Lower lobe of right lung (tissue), 2 donors: ENCODE measurements around the gene ALDH3A1. TPM values are rescaled to one million over a fixed set of nuclear protein-coding genes. Genes with fewer than 3 reads are reported as not detected.

Source experiments
- ATAC-seq, 2 donors: fragments of 200-7000 bp; cut with Tn5 transposase; one replicate each; pipeline ENCODE4 v1.9.1; 2020 to 2022; ENCODE audit warnings: mild to moderate bottlenecking in 2 of 2, moderate library complexity in 2 of 2
- DNase-seq: peaks from one replicate; pipeline ENCODE4 v3.0.0-alpha.2; 2020
- H3K27ac ChIP-seq: fragments of 200-600 bp; one replicate; pipeline ENCODE4 v1.8.0; 2022
- H3K27me3 ChIP-seq: fragments of 200-600 bp; one replicate; pipeline ENCODE4 v1.8.0; 2022; ENCODE audit warnings: low read depth
- H3K36me3 ChIP-seq: fragments of 200-600 bp; one replicate; pipeline ENCODE4 v1.8.0; 2022; ENCODE audit warnings: mild to moderate bottlenecking
- H3K4me1 ChIP-seq: fragments of 200-600 bp; one replicate; pipeline ENCODE4 v1.8.0; 2022
- H3K4me3 ChIP-seq: fragments of 200-600 bp; one replicate; pipeline ENCODE4 v1.8.0; 2022; ENCODE audit warnings: mild to moderate bottlenecking
- H3K9me3 ChIP-seq: fragments of 200-600 bp; one replicate; pipeline ENCODE4 v1.8.0; 2022
- intact Hi-C: fragments of 100-400 bp; cut with DNase I; formaldehyde crosslinking; loops from one replicate; pipeline ENCODE4 v1.11.0; 2022
- total RNA-seq: library from RNA; stranded (reverse); fragmentation: NEBNext Ultra II Directional; extraction: Animal tissue kit (Norgen Biotek cat#: 25700); gene quantifications from one replicate; pipeline ENCODE4 v1.2.1, GENCODE V29; 2021
- TF ChIP-seq, protein P1 (sequence below): fragments of 200-600 bp; IDR thresholded peaks from one replicate; pipeline ENCODE4 v1.8.0; 2022; ENCODE audit warnings: antibody characterized with exemption, mild to moderate bottlenecking
- donor health status: DM: no; HTN: yes; CAD: no; lungs with severe emphysema.

The ALDH3A1 gene
- total RNA-seq, 1 donor from 2014 or later, result 6.7 TPM

DNA sequence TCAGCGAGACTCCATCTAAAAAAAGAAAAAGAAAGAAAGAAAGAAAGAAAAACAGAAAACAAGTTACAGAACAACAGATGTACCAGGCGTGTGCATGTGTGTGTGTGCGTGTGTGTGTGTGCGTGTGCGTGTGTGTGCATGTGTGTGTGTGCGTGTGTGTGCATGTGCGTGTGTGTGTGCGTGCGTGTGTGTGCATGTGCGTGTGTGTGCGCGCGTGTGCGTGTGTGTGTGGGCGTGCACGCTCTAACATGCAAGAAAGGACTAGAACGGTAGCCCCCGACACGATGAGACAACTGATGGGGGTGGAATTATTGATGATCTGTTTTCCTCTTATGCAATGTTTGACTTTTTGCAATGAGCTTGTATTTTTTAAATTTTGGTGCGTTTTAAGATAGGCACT lies 1.6 kb downstream of the ALDH3A1 start:
- TF ChIP-seq, protein P1, sequence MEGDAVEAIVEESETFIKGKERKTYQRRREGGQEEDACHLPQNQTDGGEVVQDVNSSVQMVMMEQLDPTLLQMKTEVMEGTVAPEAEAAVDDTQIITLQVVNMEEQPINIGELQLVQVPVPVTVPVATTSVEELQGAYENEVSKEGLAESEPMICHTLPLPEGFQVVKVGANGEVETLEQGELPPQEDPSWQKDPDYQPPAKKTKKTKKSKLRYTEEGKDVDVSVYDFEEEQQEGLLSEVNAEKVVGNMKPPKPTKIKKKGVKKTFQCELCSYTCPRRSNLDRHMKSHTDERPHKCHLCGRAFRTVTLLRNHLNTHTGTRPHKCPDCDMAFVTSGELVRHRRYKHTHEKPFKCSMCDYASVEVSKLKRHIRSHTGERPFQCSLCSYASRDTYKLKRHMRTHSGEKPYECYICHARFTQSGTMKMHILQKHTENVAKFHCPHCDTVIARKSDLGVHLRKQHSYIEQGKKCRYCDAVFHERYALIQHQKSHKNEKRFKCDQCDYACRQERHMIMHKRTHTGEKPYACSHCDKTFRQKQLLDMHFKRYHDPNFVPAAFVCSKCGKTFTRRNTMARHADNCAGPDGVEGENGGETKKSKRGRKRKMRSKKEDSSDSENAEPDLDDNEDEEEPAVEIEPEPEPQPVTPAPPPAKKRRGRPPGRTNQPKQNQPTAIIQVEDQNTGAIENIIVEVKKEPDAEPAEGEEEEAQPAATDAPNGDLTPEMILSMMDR, result no peak
- intact Hi-C loops, result no loop called here
- H3K36me3 ChIP-seq, result no peaks in the 10 kb centered on the region

DNA sequence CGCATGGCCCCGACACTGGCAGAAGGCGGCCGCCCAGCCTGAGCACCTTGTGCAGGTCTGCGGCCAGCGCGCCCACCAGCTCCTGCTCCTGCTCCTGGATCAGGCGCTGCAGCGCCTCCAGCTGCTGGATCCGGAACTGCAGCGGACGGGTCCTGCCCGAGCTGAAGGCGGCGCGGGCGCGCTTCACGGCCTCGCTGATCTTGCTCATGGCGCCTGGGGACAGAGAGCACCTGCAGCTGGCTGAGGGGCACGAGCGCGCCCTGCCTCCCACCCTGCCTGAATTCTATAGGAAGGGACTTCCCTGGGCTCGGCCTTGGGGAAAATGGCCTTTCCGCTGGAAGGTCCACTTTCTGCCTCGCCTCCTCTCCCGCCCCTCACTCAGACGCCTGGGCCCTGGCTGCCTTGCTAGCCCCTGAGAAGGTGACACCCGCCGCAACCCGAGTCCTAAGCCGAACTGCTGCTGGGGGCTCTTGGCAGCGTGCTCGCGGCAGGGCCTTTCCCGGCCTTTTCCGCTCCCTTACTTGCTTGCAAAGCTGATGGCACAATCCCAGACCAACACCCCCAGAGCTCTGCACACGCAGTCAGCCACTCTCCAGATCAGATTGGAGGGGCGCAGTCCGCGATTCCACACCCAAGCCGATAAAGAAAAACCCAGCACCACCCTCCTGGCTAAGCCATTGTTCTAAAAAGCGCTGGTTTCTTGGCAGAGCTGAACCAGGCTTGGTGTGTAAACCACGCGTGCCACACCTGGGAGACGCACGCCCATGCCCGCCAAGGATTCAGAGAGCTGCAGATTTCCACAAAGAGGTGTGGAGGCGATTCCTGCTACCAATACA lies 3.0 kb downstream of the ALDH3A1 start:
- H3K9me3 ChIP-seq, result no peaks in the 10 kb centered on the region
- ATAC-seq (peak; percentile 90), DNase-seq (peak; percentile 94)
- H3K27ac ChIP-seq, result peak overlapping the region; percentile 36
- H3K4me1 ChIP-seq, result peaks cover 23% of the 10 kb centered on the region
- no peaks in the 10 kb centered on the region for H3K27me3 ChIP-seq
- peak overlapping the region; percentile 57 for H3K4me3 ChIP-seq
- intact Hi-C loops, result no loop called here
- TF ChIP-seq, protein P1, result peak; percentile 92
- no peaks in the 10 kb centered on the region for H3K36me3 ChIP-seq

More for the DNA sequence above, 1.6 kb downstream of the ALDH3A1 start:
- DNase-seq (no peak), ATAC-seq (no peak)
- no peaks in the 10 kb centered on the region for H3K27me3 ChIP-seq
- peaks cover 23% of the 10 kb centered on the region for H3K4me1 ChIP-seq
- no peak overlapping the region for H3K4me3 ChIP-seq
- H3K27ac ChIP-seq, result no peak overlapping the region
- no peaks in the 10 kb centered on the region for H3K9me3 ChIP-seq

DNA sequence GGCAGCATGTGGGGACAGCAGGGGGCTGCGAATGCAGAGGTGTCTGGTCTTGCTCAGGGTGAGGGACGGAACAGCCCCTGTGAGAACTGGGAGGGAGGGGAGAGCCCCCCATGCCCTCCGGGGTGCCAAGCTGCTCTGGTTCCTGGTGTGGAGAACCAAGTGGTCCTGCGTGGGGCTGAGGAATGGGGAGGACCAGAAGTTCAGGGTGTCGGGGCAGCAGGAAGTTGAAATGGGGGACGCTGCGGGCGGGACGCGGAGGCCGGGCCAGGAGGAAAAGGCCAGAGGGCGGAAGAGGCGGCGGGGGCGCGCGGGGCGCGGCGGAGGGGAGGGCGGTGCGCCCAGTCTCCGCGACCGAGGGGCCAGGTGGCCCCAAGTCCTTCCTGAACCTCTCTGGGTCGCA lies 3.6 kb downstream of the ALDH3A1 start:
- peaks cover 23% of the 10 kb centered on the region for H3K4me1 ChIP-seq
- no peaks in the 10 kb centered on the region for H3K36me3 ChIP-seq
- ATAC-seq (peak; percentile 32 to 58), DNase-seq (no peak)
- no peaks in the 10 kb centered on the region for H3K27me3 ChIP-seq
- TF ChIP-seq, protein P1, result no peak
- no peaks in the 10 kb centered on the region for H3K9me3 ChIP-seq
- H3K27ac ChIP-seq, result peak overlapping the region; percentile 36
- intact Hi-C loops, result no loop called here
- H3K4me3 ChIP-seq, result peak overlapping the region; percentile 57

DNA sequence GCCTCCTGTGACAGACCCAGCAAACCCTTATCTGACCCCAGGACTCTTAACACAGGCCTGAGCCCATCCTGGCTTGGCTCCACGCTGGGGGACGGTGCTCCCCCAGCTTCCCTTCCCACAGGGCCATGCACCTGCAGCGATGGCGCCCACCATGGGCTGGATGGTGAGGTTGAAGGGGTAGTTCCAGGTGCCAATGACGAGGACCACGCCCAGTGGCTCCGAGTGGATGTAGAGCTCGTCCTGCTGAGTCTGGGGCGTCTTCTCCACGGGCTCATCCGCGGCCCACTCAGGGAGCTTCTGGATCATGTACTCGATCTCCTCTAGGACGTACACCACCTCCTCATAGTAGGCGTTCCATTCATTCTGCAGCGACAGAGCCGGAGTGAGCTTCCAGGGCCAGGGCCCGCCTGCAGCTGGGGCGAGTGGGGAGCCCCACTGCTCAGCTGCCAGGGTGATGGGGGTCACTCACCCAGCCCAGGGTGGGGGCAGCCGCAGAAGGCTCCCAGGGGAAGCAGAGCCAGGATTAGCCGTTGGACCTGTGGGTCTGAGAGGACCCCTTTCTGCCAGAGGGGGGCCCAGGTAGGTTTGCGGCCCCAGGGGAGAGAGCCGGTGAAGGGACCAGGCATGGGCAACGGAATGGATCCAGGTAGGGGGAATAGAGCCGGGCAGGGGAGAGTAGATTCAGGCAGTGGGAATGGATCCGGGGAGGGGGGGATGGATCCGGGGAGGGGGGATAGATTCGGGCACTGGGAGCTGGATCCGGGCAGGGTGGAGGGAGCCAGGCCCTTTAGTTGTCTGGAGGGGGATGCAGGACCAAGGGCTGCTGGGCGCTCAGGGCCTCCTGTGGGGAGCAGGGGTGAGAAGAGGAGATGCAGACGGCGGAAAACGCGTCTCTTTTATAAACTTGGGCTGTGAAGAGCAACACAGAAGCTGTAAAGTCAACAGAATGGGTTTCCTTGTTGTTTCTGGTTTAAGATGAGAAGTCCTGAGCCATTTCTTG lies 4.7 kb downstream of the ALDH3A1 start:
- H3K27ac ChIP-seq, result no peak overlapping the region
- H3K36me3 ChIP-seq, result no peaks in the 10 kb centered on the region
- H3K9me3 ChIP-seq, result no peaks in the 10 kb centered on the region
- peaks cover 17% of the 10 kb centered on the region for H3K4me1 ChIP-seq
- DNase-seq (no peak), ATAC-seq (no peak)
- TF ChIP-seq, protein P1, result no peak
- intact Hi-C loops, result no loop called here
- no peak overlapping the region for H3K4me3 ChIP-seq
- no peaks in the 10 kb centered on the region for H3K27me3 ChIP-seq

DNA sequence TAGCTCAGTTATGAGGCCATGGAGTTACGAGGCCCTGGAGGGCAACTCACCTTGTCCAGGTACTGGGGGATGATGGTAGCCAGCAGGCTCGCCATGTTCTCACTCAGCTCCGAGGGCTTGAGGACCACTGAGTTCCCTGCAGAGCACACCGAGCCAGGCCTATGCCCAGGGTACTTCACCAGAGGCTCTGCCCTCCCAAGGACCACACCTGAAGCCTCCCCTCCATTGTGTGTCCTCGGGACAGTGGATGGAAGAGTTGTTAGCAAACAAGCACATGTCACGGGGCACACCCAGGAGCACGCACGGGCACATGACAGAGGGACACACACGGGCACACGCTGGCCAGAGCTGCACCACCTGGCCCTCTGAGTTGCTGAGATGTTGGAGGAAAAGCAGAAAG lies 5.6 kb downstream of the ALDH3A1 start:
- no peak overlapping the region for H3K4me3 ChIP-seq
- no peaks in the 10 kb centered on the region for H3K36me3 ChIP-seq
- H3K27me3 ChIP-seq, result no peaks in the 10 kb centered on the region
- peaks cover 15% of the 10 kb centered on the region for H3K4me1 ChIP-seq
- intact Hi-C loops, result no loop called here
- no peak for ATAC-seq
- no peak overlapping the region for H3K27ac ChIP-seq
- no peak for DNase-seq
- TF ChIP-seq, protein P1, result no peak
- no peaks in the 10 kb centered on the region for H3K9me3 ChIP-seq
